HuH-7.5 (cell line): ENCODE data around the gene NACA.
A peak's percentile ranks its signal among the peaks of the same experiment; 100 is the strongest.
"Not testable (repeated sequence)": the region's sequence is repeated elsewhere in the genome, so short reads cannot be mapped to it uniquely, and the experiment has no call there.

ENCODE experiments used
- DNase-seq: peaks from one replicate; pipeline ENCODE4 v3.0.0; 2011; ENCODE audit warnings: low spot score

Gene NACA

GRCh38 chr12:56723889-56724700, 1.0 kb downstream of the NACA start:
- no peak for DNase-seq

GRCh38 chr12:56723352-56723751, 1.7 kb downstream of the NACA start:
- DNase-seq, result no peak

GRCh38 chr12:56722832-56723231, 2.3 kb downstream of the NACA start:
- no peak for DNase-seq

GRCh38 chr12:56721721-56722120, 3.4 kb downstream of the NACA start:
- DNase-seq, result no peak

GRCh38 chr12:56721216-56721615, 3.9 kb downstream of the NACA start:
- no peak for DNase-seq

- DNase-seq, result no peak
Measured at GRCh38 chr12:56720731-56721151, 4.4 kb downstream of the NACA start.

GRCh38 chr12:56719056-56719455, 6.0 kb downstream of the NACA start:
- no peak for DNase-seq

GRCh38 chr12:56718636-56719035, 6.5 kb downstream of the NACA start:
- no peak for DNase-seq

- no peak for DNase-seq
Measured at GRCh38 chr12:56718149-56718548, 7.0 kb downstream of the NACA start.

GRCh38 chr12:56716933-56717880, 7.9 kb downstream of the NACA start:
- no peak for DNase-seq

GRCh38 chr12:56716458-56716857, 8.6 kb downstream of the NACA start:
- no peak for DNase-seq

- no peak for DNase-seq
Measured at GRCh38 chr12:56715798-56716197, 9.3 kb downstream of the NACA start.

- DNase-seq, result no peak
Measured at GRCh38 chr12:56714431-56714929, 10.6 kb downstream of the NACA start.

- no peak for DNase-seq
Measured at GRCh38 chr12:56713345-56713744, 11.8 kb downstream of the NACA start.

GRCh38 chr12:56709759-56710376, 15.2 kb downstream of the NACA start:
- no peak for DNase-seq

- not testable (repeated sequence) for DNase-seq
Measured at GRCh38 chr12:56704522-56704921, 20.6 kb downstream of the NACA start.

GRCh38 chr12:56699020-56699661, 26.0 kb downstream of the NACA start:
- no peak for DNase-seq

GRCh38 chr12:56695327-56696101, 29.6 kb downstream of the NACA start:
- DNase-seq, result no peak

- DNase-seq, result no peak
Measured at GRCh38 chr12:56694161-56694560, 30.9 kb downstream of the NACA start.

- no peak for DNase-seq
Measured at GRCh38 chr12:56688846-56689109, 36.3 kb downstream of the NACA start.

- peak; percentile 89 for DNase-seq
Measured at GRCh38 chr12:56688129-56688845, 36.8 kb downstream of the NACA start, which contains the start of gene PTGES3. PTGES3 (minus strand) TSS chr12:56688284; CDS start chr12:56687999, 285 bp downstream.
